T-helper 1 cell treated with Interleukin-12 subunit alpha and Interleukin-12 subunit beta and Interleukin-4 antibody, amounts not matched to agents 30 ng/mL and 1 ng/mL, for 36 hours (primary cell): ENCODE measurements around the gene WTIP. TPM values are rescaled to one million over a fixed set of nuclear protein-coding genes. Genes with fewer than 3 reads are reported as not detected.
"Not testable (repeated sequence)": the region's sequence is repeated elsewhere in the genome, so short reads cannot be mapped to it uniquely, and the experiment has no call there.

ENCODE experiments used
- intact Hi-C: fragments of 100-400 bp; cut with micrococcal nuclease; formaldehyde crosslinking; loops from one replicate; pipeline ENCODE4 v1.15.1; 2024
- total RNA-seq: library from RNA; stranded (reverse); gene quantifications from 2 replicates; pipeline ENCODE4 v1.2.3, GENCODE V29; 2022

WTIP gene
- 0.27 and 0.37 TPM in 2 replicates for total RNA-seq

GRCh38 chr19:34480971-34481841 lies at the start of gene WTIP:
TSS of gene WTIP (plus strand) at chr19:34481758. CDS start at chr19:34481975, 217 bp downstream.
- intact Hi-C loops: no loop called here

GRCh38 chr19:34432797-34433196 lies 48.8 kb upstream of the WTIP start:
- intact Hi-C loops: loop anchor here (5.0 to 10.0 kb wide), 2 partner anchors 178 to 215 kb away; partner anchors contain the start of gene GARRE1

GRCh38 chr19:34436716-34437115 lies 44.8 kb upstream of the WTIP start:
- intact Hi-C loops: loop anchor here (10.0 kb wide), 1 partner anchor 182 kb away; the partner anchor contains the start of gene GARRE1

- intact Hi-C loops: no loop called here
Observed at GRCh38 chr19:34448191-34448590, 33.4 kb upstream of the WTIP start.

- intact Hi-C loops: no loop called here
Observed at GRCh38 chr19:34452723-34453122, 28.8 kb upstream of the WTIP start.

GRCh38 chr19:34454091-34454490 lies 27.5 kb upstream of the WTIP start:
- intact Hi-C loops: no loop called here

GRCh38 chr19:34454685-34455084 lies 26.9 kb upstream of the WTIP start:
- intact Hi-C loops: no loop called here

GRCh38 chr19:34455783-34456480 lies 25.6 kb upstream of the WTIP start:
- intact Hi-C loops: not testable (repeated sequence)

GRCh38 chr19:34457446-34457845 lies 24.1 kb upstream of the WTIP start:
- intact Hi-C loops: no loop called here

- intact Hi-C loops: no loop called here
Observed at GRCh38 chr19:34458677-34459076, 22.9 kb upstream of the WTIP start.

- intact Hi-C loops: no loop called here
Observed at GRCh38 chr19:34459614-34460013, 21.9 kb upstream of the WTIP start.

- intact Hi-C loops: no loop called here
Observed at GRCh38 chr19:34461375-34462100, 20.0 kb upstream of the WTIP start.

GRCh38 chr19:34464785-34465184 lies 16.8 kb upstream of the WTIP start:
- intact Hi-C loops: not testable (repeated sequence)

- intact Hi-C loops: no loop called here
Observed at GRCh38 chr19:34468409-34468808, 13.1 kb upstream of the WTIP start.

GRCh38 chr19:34469026-34469425 lies 12.5 kb upstream of the WTIP start:
- intact Hi-C loops: not testable (repeated sequence)

- intact Hi-C loops: no loop called here
Observed at GRCh38 chr19:34471906-34472700, 9.5 kb upstream of the WTIP start.

GRCh38 chr19:34474233-34474989 lies 7.1 kb upstream of the WTIP start:
- intact Hi-C loops: no loop called here

GRCh38 chr19:34475026-34475974 lies 6.3 kb upstream of the WTIP start:
- intact Hi-C loops: no loop called here
